ENCODE measurements around the gene CLEC16A.

DNA sequence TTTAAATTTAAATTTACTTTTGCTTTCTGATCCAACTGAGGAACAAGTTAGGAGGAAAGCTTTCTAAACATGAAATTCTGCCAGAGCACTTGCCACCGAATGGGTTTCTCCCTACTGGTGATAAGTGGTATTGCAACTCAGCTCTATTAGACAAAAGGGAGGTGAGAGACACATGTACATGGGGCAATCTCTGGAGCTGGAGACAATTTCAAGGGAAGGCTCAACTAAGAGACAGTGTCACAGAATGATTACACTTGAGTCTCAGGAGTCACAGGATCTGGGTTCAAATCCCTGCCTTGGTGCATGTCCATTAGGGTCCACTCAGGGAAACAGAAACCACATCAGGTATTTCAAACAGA lies 274.2 kb downstream of the CLEC16A start:
- TF ChIP-seq, protein P1, sequence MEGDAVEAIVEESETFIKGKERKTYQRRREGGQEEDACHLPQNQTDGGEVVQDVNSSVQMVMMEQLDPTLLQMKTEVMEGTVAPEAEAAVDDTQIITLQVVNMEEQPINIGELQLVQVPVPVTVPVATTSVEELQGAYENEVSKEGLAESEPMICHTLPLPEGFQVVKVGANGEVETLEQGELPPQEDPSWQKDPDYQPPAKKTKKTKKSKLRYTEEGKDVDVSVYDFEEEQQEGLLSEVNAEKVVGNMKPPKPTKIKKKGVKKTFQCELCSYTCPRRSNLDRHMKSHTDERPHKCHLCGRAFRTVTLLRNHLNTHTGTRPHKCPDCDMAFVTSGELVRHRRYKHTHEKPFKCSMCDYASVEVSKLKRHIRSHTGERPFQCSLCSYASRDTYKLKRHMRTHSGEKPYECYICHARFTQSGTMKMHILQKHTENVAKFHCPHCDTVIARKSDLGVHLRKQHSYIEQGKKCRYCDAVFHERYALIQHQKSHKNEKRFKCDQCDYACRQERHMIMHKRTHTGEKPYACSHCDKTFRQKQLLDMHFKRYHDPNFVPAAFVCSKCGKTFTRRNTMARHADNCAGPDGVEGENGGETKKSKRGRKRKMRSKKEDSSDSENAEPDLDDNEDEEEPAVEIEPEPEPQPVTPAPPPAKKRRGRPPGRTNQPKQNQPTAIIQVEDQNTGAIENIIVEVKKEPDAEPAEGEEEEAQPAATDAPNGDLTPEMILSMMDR (IDR thresholded peaks at IDR 0.05): peak; percentile 42
- no peak for TF ChIP-seq EZH2 (IDR thresholded peaks at IDR 0.05; ENCODE audit: borderline replicate concordance, insufficient read depth, low read depth, low read length, poor library complexity, severe bottlenecking)
